Measurements from ENCODE around the gene CCDC192. TPM values are rescaled to one million over a fixed set of nuclear protein-coding genes. Genes with fewer than 3 reads are reported as not detected.

CCDC192 gene
- total RNA-seq, 4 donors from 2014 or later: 0.33 to 1.7 (median 1.1) TPM

GRCh38 chr5:127762412-127762811, 59.2 kb downstream of the CCDC192 start:
- Histone ChIP-seq H3K27ac (replicated peaks in 1 of 4) (no peak overlapping the region), H3K9me3 (no peaks in the 10 kb centered on the region), H3K4me3 (no peak overlapping the region), H3K4me1 (peaks cover 10 to 33% (median 31%) of the 10 kb centered on the region in 4 donors), H3K27me3 (no peaks in the 10 kb centered on the region), H3K36me3 (no peaks in the 10 kb centered on the region)
- 31% methylated on average over 3 of the region's 3 CpGs for WGBS
- intact Hi-C loops (cut with DNase I): loop anchor here (10.0 kb wide), 1 partner anchor 122 kb away; no protein-coding TSS in a partner anchor
- no peak for DNase-seq (ENCODE audit: extremely low spot score)
- TF ChIP-seq CTCF (IDR thresholded peaks at IDR 0.05): no peak

GRCh38 chr5:127766676-127767335, 63.6 kb downstream of the CCDC192 start:
- no peak for TF ChIP-seq POLR2AphosphoS5 (IDR thresholded peaks at IDR 0.05)
- TF ChIP-seq POLR2A (IDR thresholded peaks at IDR 0.05; ENCODE audit: low read depth): no peak
- no peak for TF ChIP-seq CTCF (IDR thresholded peaks at IDR 0.05)
- TF ChIP-seq EP300 (IDR thresholded peaks at IDR 0.05): no peak
- intact Hi-C loops (cut with DNase I): loop anchor here (10.0 kb wide), 1 partner anchor 118 kb away; no protein-coding TSS in a partner anchor
- Histone ChIP-seq H3K27ac (replicated peaks in 1 of 4) (peak overlapping the region in 1 of 4 donors; percentile 7), H3K36me3 (no peaks in the 10 kb centered on the region), H3K4me1 (peaks cover 10 to 14% (median 13%) of the 10 kb centered on the region in 4 donors), H3K9me3 (no peaks in the 10 kb centered on the region), H3K4me3 (no peak overlapping the region), H3K27me3 (no peaks in the 10 kb centered on the region)
- WGBS: 94% methylated on average over 2 of the region's 2 CpGs
- no peak for DNase-seq (ENCODE audit: extremely low spot score)

GRCh38 chr5:127769386-127769785, 66.2 kb downstream of the CCDC192 start:
- no peak overlapping the region for H3K27ac ChIP-seq (replicated peaks in 1 of 4)
- no peaks in the 10 kb centered on the region for H3K27me3 ChIP-seq
- H3K36me3 ChIP-seq: no peaks in the 10 kb centered on the region
- intact Hi-C loops (cut with DNase I): loop anchor here (10.0 kb wide), 1 partner anchor 115 kb away; no protein-coding TSS in a partner anchor
- H3K4me1 ChIP-seq: no peaks in the 10 kb centered on the region
- TF ChIP-seq POLR2AphosphoS5 (IDR thresholded peaks at IDR 0.05): no peak
- no peak for TF ChIP-seq CTCF (IDR thresholded peaks at IDR 0.05)
- no peak for TF ChIP-seq EP300 (IDR thresholded peaks at IDR 0.05)
- TF ChIP-seq POLR2A (IDR thresholded peaks at IDR 0.05; ENCODE audit: low read depth): no peak
- no peak overlapping the region for H3K4me3 ChIP-seq
- H3K9me3 ChIP-seq: no peaks in the 10 kb centered on the region
- DNase-seq (ENCODE audit: extremely low spot score): no peak

- no peak for TF ChIP-seq CTCF (IDR thresholded peaks at IDR 0.05)
- DNase-seq (ENCODE audit: extremely low spot score): no peak
- no peaks in the 10 kb centered on the region for H3K4me1 ChIP-seq
- H3K9me3 ChIP-seq: no peaks in the 10 kb centered on the region
- H3K27me3 ChIP-seq: no peaks in the 10 kb centered on the region
- no peaks in the 10 kb centered on the region for H3K36me3 ChIP-seq
- H3K4me3 ChIP-seq: no peak overlapping the region
- no peak overlapping the region for H3K27ac ChIP-seq (replicated peaks in 1 of 4)
- intact Hi-C loops (cut with DNase I): no loop called here
These were observed 67.1 kb downstream of the CCDC192 start for GRCh38 chr5:127770272-127770671.

- DNase-seq (ENCODE audit: extremely low spot score): no peak
- intact Hi-C loops (cut with DNase I): no loop called here
- no peak overlapping the region for H3K27ac ChIP-seq (replicated peaks in 1 of 4)
- no peak for TF ChIP-seq EP300 (IDR thresholded peaks at IDR 0.05)
- TF ChIP-seq POLR2AphosphoS5 (IDR thresholded peaks at IDR 0.05): no peak
- TF ChIP-seq CTCF (IDR thresholded peaks at IDR 0.05): no peak
- no peak for TF ChIP-seq POLR2A (IDR thresholded peaks at IDR 0.05; ENCODE audit: low read depth)
- 57% methylated on average over 1 of the region's 1 CpG for WGBS
- H3K4me3 ChIP-seq: no peak overlapping the region
- no peaks in the 10 kb centered on the region for H3K36me3 ChIP-seq
- no peaks in the 10 kb centered on the region for H3K9me3 ChIP-seq
- H3K27me3 ChIP-seq: no peaks in the 10 kb centered on the region
- no peaks in the 10 kb centered on the region for H3K4me1 ChIP-seq
These were observed 69.3 kb downstream of the CCDC192 start for GRCh38 chr5:127772531-127772930.

Data from esophagus muscularis mucosa (tissue), 4 donors.